Measurements from ENCODE around the gene TFIP11. TPM values are rescaled to one million over a fixed set of nuclear protein-coding genes. Genes with fewer than 3 reads are reported as not detected.

The TFIP11 gene
- total RNA-seq (2011; cell fraction: chromatin; rRNA removed; ENCODE audit: low replicate concordance): 76.4 and 89.2 TPM in 2 replicates
- 51.2 and 58.4 TPM in 2 replicates for total RNA-seq (2011; cell fraction: nucleolus; rRNA removed)
- total RNA-seq (2011; cell fraction: nucleoplasm; rRNA removed): 52.2 and 57.7 TPM in 2 replicates
- total RNA-seq (2014; rRNA removed) (23.8 and 26.5 TPM in 2 replicates), total RNA-seq (2014; rRNA removed; fragmentation: Illumina TruSeq; extraction: Trizol) (25.2 and 26.1 TPM in 2 replicates), total RNA-seq (2015; rRNA removed; fragmentation: Illumina TruSeq; extraction: Trizol) (28.5 and 29.0 TPM in 2 replicates), total RNA-seq (2021) (31.7 and 38.1 TPM in 2 replicates), polyA plus RNA-seq (2011; rRNA removed) (29.7 and 30.8 TPM in 2 replicates), polyA plus RNA-seq (2014; fragmentation: Illumina TruSeq; extraction: Trizol) (22.6 and 26.6 TPM in 2 replicates), polyA plus RNA-seq (2014; fragmentation: Nextera tagmentation; extraction: Ambion mirVana) (10 to 100 TPM; 11.5 to 20.8 TPM), polyA plus RNA-seq (2014; rRNA removed) (19.3 and 21.5 TPM in 2 replicates), polyA minus RNA-seq (2011; rRNA and poly(A)+ RNA removed) (44.3 and 59.6 TPM in 2 replicates), Bru-seq, nascent RNA (percentile 72 among the genes with signal in this experiment), BruChase-seq, experiment 1, labeled RNA remaining after a 2-hour chase (percentile 77 among the genes with signal in this experiment), BruChase-seq, experiment 2, labeled RNA remaining after a 6-hour chase (percentile 80 among the genes with signal in this experiment)
- 26.8 and 27.0 TPM in 2 replicates for polyA plus RNA-seq (2011; cell fraction: cytosol; rRNA removed)
- 44.9 and 57.2 TPM in 2 replicates for polyA plus RNA-seq (2011; cell fraction: nucleus; rRNA removed)
- polyA plus RNA-seq (2012): 21.5 and 23.8 TPM in 2 replicates
- polyA minus RNA-seq (2011; cell fraction: cytosol; rRNA and poly(A)+ RNA removed): 18.2 and 23.7 TPM in 2 replicates
- 21.0 and 46.0 TPM in 2 replicates for polyA minus RNA-seq (2011; cell fraction: nucleus; rRNA and poly(A)+ RNA removed)
- long read RNA-seq, experiment 1, transcript TFIP11-204 (15 exons, 3,586 nt): major isoform, 64 of 172 reads
- long read RNA-seq, experiment 1, partial matches to known transcripts: 40 of 172 reads
- long read RNA-seq, experiment 1, other reads (novel, unspliced or antisense): 63 of 172 reads
- long read RNA-seq, experiment 2, transcript TFIP11-204 (15 exons, 3,586 nt): major isoform, 20 of 34 reads
- long read RNA-seq, experiment 2, partial matches to known transcripts: 11 of 34 reads
- long read RNA-seq, experiment 2, other reads (novel, unspliced or antisense): 2 of 34 reads
- long read RNA-seq, experiment 3, transcript TFIP11-204 (15 exons, 3,586 nt): major isoform, 18 of 31 reads
- long read RNA-seq, experiment 3, partial matches to known transcripts: 0 of 31 reads
- long read RNA-seq, experiment 3, other reads (novel, unspliced or antisense): 10 of 31 reads

GRCh38 chr22:26512149-26512793 lies at the start of gene TFIP11:
Gene TFIP11, minus strand, starts transcription at chr22:26512473. Its CDS starts 2,201 bp downstream, at chr22:26510272.
- ATAC-seq (peak; percentile 97), FAIRE-seq (peak; percentile 99), DNase-seq (ENCODE audit: extremely low read depth in 1 of 4, low spot score in 3 of 4) (peak; percentile 83 to 94 (median 88))
- Histone ChIP-seq H3K9me1 (ENCODE audit: control insufficient read depth, insufficient read depth, low read length) (no peaks in the 10 kb centered on the region), H3K79me2 (ENCODE audit: control insufficient read depth, insufficient read depth, low read length) (peaks cover 36% of the 10 kb centered on the region), H3K9ac (ENCODE audit: insufficient read depth in 1 of 2, low read depth in 2 of 2, low read length in 2 of 2) (peak within 1 kb of the TSS; percentile 85 to 92), H2AFZ (ENCODE audit: low read depth, low read length) (peak within 1 kb of the TSS; percentile 89), H4K20me1 (replicated peaks; ENCODE audit: control insufficient read depth, insufficient read depth, low read length) (no peaks in the 10 kb centered on the region), H3K9me3 (replicated peaks; ENCODE audit: control insufficient read depth, insufficient read depth, low read depth, low read length) (no peaks in the 10 kb centered on the region), H3K4me2 (ENCODE audit: insufficient read depth, low read length) (peak within 1 kb of the TSS; percentile 96), H3K4me1 (replicated peaks in 1 of 2; ENCODE audit: control insufficient read depth in 2 of 2, insufficient read depth in 2 of 2, low read length in 2 of 2) (peaks cover 0 to 3% of the 10 kb centered on the region in 2 experiments; a peak in 2 of 5 replicates), H3K36me3 (ENCODE audit: control insufficient read depth, insufficient read depth, low read length) (peaks cover 37% of the 10 kb centered on the region; the same call in 2 of the 3 replicates), H3K27ac (ENCODE audit: extremely low read depth, low read depth, low read length) (peak within 1 kb of the TSS; percentile 72), H3K4me3 (peak within 1 kb of the TSS; percentile 84), H3K27me3 (ENCODE audit: control insufficient read depth in 2 of 2, insufficient read depth in 2 of 2, low read length in 2 of 2) (no peaks in the 10 kb centered on the region)
- in situ Hi-C loops (cut with MboI): no loop called here
- CTCF ChIA-PET (ENCODE audit: low intra/inter-chr PET ratio): interaction anchor here (0.6 kb wide), 1 partner anchor 148 kb away, joined by 6 read pairs; no protein-coding TSS in a partner anchor
- intact Hi-C loops (cut with micrococcal nuclease): no loop called here
- BruUV-seq (replicated peaks): no TSS peak
- POLR2A ChIA-PET: interaction anchor here (0.5 to 1.7 kb wide), 13 partner anchors 8 to 160 kb away, joined by 3 to 7 read pairs (median 4); partner anchors contain the start of genes HPS4 and SRRD
- 0% methylated on average over 40 of the region's 40 CpGs for WGBS (ENCODE audit: insufficient coverage, low coverage, missing lambda C conversion rate)
- TF ChIP-seq JUND (IDR thresholded peaks at IDR 0.05; ENCODE audit: borderline replicate concordance, low read depth, low read length): peak; percentile 53
- TF ChIP-seq JUND (tag; IDR thresholded peaks at IDR 0.05; ENCODE audit: borderline replicate concordance, low read depth, low read length): no peak; the same call in 2 of the 3 replicates
- no peak for TF ChIP-seq PCBP2 (IDR thresholded peaks at IDR 0.05; ENCODE audit: low read depth, low read length, poor library complexity, severe bottlenecking)
- TF ChIP-seq CSDE1 (IDR thresholded peaks at IDR 0.05): peak in 1 of 2 experiments; percentile 54; a peak in 1 of 4 replicates
- peak; percentile 77 for TF ChIP-seq ATF1 (CRISPR knock-in tag; IDR thresholded peaks at IDR 0.05)
- TF ChIP-seq ATF1 (tag; IDR thresholded peaks at IDR 0.05): peak; percentile 96
- no peak for TF ChIP-seq RHOXF2B (CRISPR knock-in tag; conservative IDR thresholded peaks at IDR 0.05)
- TF ChIP-seq GABPB1 (CRISPR knock-in tag; IDR thresholded peaks at IDR 0.05): peak; percentile 97
- 0 out of 2 replicates have a peak, but pooled peaks have one; percentile 21 for TF ChIP-seq RNF2 (IDR thresholded peaks at IDR 0.05)
- TF ChIP-seq UBTF (IDR thresholded peaks at IDR 0.05; ENCODE audit: borderline replicate concordance in 1 of 2, low read depth in 2 of 2, low read length in 2 of 2): 0 out of 4 replicates have a peak, but pooled peaks of 1 of the 2 experiments have one; percentile 47
- no peak for TF ChIP-seq SAFB2 (IDR thresholded peaks at IDR 0.05; ENCODE audit: borderline replicate concordance, low read depth, low read length, severe bottlenecking)
- TF ChIP-seq EGR1 (conservative IDR thresholded peaks at IDR 0.05): 0 out of 2 replicates have a peak, but pooled peaks have one; percentile 19
- TF ChIP-seq DIDO1 (tag; IDR thresholded peaks at IDR 0.05; ENCODE audit: low read depth): peak; percentile 80; the same call in 1 of the 2 replicates
- TF ChIP-seq SRSF7 (optimal IDR thresholded peaks at IDR 0.05; ENCODE audit: low read depth, low read length): no peak
